ENCODE data around the gene RFXAP.

DNA sequence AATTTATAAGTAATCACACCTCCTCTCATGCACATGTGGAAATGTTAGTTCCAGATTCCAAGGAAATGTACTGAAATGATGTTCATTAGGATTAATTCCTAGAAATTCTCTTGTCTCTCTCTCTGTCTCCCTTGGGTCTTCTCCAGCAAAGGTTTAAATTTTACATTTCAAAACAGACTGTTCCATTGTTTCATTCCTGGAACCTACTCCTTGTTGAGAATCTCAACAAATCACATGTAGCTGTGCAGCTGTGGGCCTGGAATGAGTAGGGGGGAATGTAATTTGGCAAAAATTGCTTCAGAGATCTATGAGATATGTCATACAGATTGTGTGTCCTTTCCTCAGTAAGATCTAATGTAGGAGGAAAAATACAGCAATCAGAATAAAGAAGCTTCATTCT lies 46.2 kb upstream of the RFXAP start:
- TF ChIP-seq, protein P1, sequence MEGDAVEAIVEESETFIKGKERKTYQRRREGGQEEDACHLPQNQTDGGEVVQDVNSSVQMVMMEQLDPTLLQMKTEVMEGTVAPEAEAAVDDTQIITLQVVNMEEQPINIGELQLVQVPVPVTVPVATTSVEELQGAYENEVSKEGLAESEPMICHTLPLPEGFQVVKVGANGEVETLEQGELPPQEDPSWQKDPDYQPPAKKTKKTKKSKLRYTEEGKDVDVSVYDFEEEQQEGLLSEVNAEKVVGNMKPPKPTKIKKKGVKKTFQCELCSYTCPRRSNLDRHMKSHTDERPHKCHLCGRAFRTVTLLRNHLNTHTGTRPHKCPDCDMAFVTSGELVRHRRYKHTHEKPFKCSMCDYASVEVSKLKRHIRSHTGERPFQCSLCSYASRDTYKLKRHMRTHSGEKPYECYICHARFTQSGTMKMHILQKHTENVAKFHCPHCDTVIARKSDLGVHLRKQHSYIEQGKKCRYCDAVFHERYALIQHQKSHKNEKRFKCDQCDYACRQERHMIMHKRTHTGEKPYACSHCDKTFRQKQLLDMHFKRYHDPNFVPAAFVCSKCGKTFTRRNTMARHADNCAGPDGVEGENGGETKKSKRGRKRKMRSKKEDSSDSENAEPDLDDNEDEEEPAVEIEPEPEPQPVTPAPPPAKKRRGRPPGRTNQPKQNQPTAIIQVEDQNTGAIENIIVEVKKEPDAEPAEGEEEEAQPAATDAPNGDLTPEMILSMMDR (conservative IDR thresholded peaks at IDR 0.05; ENCODE audit: low read depth, low read length): no peak
- TF ChIP-seq SMC3 (IDR thresholded peaks at IDR 0.05; ENCODE audit: low read depth, low read length) (no peak), RAD21 (IDR thresholded peaks at IDR 0.05; ENCODE audit: low read length) (no peak), POLR2A (IDR thresholded peaks at IDR 0.05; ENCODE audit: low read depth, low read length) (no peak), MXI1 (IDR thresholded peaks at IDR 0.05; ENCODE audit: borderline replicate concordance, low read depth, low read length) (no peak), RCOR1 (IDR thresholded peaks at IDR 0.05; ENCODE audit: insufficient replicate concordance, low read length) (no peak)

Data from IMR-90 (cell line).